ENCODE results near the gene NPDC1.

DNA sequence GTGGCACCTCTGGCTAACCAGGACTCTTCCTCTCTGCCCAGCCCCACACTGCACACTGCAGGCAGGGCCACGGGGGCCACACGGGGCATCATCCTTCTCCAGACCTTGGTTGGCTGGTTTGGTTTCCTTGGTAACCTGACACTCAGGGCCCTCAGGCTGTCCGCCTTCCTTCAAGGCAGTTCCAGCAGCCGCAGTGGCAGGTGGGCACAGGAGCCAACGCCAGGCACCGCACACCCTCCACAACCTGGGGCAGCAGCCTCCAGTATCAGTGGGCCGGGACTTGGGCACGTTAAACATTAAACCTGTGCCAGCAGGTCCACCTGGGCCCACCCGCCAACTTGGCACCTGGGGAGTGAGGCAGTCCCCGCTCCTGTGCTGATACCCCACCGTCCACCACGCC, 1.9 kb downstream of the NPDC1 start:
- TF ChIP-seq HNF4A (conservative IDR thresholded peaks at IDR 0.05) (no peak), SP1 (IDR thresholded peaks at IDR 0.05) (no peak)
- TF ChIP-seq, protein P1, sequence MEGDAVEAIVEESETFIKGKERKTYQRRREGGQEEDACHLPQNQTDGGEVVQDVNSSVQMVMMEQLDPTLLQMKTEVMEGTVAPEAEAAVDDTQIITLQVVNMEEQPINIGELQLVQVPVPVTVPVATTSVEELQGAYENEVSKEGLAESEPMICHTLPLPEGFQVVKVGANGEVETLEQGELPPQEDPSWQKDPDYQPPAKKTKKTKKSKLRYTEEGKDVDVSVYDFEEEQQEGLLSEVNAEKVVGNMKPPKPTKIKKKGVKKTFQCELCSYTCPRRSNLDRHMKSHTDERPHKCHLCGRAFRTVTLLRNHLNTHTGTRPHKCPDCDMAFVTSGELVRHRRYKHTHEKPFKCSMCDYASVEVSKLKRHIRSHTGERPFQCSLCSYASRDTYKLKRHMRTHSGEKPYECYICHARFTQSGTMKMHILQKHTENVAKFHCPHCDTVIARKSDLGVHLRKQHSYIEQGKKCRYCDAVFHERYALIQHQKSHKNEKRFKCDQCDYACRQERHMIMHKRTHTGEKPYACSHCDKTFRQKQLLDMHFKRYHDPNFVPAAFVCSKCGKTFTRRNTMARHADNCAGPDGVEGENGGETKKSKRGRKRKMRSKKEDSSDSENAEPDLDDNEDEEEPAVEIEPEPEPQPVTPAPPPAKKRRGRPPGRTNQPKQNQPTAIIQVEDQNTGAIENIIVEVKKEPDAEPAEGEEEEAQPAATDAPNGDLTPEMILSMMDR (IDR thresholded peaks at IDR 0.05; ENCODE audit: low read depth, low read length, missing input control), result no peak
- TF ChIP-seq, protein P2, sequence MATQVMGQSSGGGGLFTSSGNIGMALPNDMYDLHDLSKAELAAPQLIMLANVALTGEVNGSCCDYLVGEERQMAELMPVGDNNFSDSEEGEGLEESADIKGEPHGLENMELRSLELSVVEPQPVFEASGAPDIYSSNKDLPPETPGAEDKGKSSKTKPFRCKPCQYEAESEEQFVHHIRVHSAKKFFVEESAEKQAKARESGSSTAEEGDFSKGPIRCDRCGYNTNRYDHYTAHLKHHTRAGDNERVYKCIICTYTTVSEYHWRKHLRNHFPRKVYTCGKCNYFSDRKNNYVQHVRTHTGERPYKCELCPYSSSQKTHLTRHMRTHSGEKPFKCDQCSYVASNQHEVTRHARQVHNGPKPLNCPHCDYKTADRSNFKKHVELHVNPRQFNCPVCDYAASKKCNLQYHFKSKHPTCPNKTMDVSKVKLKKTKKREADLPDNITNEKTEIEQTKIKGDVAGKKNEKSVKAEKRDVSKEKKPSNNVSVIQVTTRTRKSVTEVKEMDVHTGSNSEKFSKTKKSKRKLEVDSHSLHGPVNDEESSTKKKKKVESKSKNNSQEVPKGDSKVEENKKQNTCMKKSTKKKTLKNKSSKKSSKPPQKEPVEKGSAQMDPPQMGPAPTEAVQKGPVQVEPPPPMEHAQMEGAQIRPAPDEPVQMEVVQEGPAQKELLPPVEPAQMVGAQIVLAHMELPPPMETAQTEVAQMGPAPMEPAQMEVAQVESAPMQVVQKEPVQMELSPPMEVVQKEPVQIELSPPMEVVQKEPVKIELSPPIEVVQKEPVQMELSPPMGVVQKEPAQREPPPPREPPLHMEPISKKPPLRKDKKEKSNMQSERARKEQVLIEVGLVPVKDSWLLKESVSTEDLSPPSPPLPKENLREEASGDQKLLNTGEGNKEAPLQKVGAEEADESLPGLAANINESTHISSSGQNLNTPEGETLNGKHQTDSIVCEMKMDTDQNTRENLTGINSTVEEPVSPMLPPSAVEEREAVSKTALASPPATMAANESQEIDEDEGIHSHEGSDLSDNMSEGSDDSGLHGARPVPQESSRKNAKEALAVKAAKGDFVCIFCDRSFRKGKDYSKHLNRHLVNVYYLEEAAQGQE (IDR thresholded peaks at IDR 0.05), result no peak
